ENCODE measurements around the gene LRP5.

DNA sequence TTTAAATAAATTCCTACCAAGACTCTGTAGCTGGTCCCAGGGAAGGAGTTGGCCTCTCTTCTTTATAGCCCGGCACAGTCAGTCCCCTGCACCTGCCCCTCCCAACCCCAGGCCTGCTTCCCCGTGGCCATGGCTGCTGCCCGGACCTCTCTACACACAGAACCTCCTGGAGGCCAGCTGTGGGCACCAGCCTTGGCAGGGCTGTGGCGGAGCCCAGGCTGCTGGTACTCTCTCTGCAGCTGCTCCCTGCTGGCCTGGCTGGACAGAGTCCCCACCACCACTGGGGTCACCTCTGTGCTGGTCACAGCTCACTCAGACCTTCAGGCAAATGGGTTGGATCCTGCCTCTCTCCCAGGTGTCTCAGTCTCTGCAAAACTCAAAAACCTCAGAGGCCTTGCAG is 69.3 kb downstream of the LRP5 start:
- TF ChIP-seq CTCF (IDR thresholded peaks at IDR 0.05; ENCODE audit: low read depth, low read length, poor library complexity, severe bottlenecking) (no peak), EZH2phosphoT487 (IDR thresholded peaks at IDR 0.05; ENCODE audit: borderline replicate concordance, low read length) (no peak)
